Naive thymus-derived CD4-positive, alpha-beta T cell (primary cell): ENCODE data around the gene RPTOR. TPM values are rescaled to one million over a fixed set of nuclear protein-coding genes. Genes with fewer than 3 reads are reported as not detected.

Source experiments
- ATAC-seq: fragments of 150-1000 bp; cut with Tn5 transposase; 2 replicates; pipeline ENCODE4 v1.10.0; 2021; ENCODE audit warnings: mild to moderate bottlenecking, moderate library complexity
- CTCF ChIA-PET: fragments of 350-600 bp; sonication (Branson Sonifier 250); formaldehyde crosslinking; loops from one replicate; lab custom pipeline; 2021; ENCODE audit warnings: antibody characterized with exemption; lab: Charles Lee
- POLR2A ChIA-PET: fragments of 350-600 bp; sonication (Branson Sonifier 250); formaldehyde crosslinking; loops from one replicate; lab custom pipeline; 2021; ENCODE audit warnings: antibody characterized with exemption, inconsistent platforms; lab: Charles Lee
- DNase-seq, 9 donors: peaks; one replicate each; pipeline versions ENCODE4 v3.0.0 to v3.0.0-alpha.2; 2020 to 2022; ENCODE audit warnings: mixed read lengths in 1 of 9
- H3K27ac ChIP-seq: one replicate; pipeline ENCODE4 v1.7.0; 2013; ENCODE audit warnings: mild to moderate bottlenecking, low read depth, low read length, moderate library complexity
- H3K27me3 ChIP-seq, 2 donors: one replicate each; pipeline ENCODE4 v1.7.0; 2013; ENCODE audit warnings: low read length in 2 of 2, mild to moderate bottlenecking in 2 of 2, moderate library complexity in 2 of 2; ENCODE audit not compliant: control insufficient read depth in 2 of 2, insufficient read depth in 2 of 2
- H3K36me3 ChIP-seq, 3 experiments: 1 replicate in 2 of 3; 2 replicates in 1 of 3; pipeline ENCODE4 v1.7.0; 2013; ENCODE audit warnings: low read length in 3 of 3, mild to moderate bottlenecking in 3 of 3, moderate library complexity in 1 of 3; ENCODE audit not compliant: insufficient read depth in 3 of 3, control insufficient read depth in 2 of 3
- H3K4me1 ChIP-seq, 2 donors: one replicate each; pipeline ENCODE4 v1.7.0; 2013; ENCODE audit warnings: low read length in 2 of 2, mild to moderate bottlenecking in 2 of 2, moderate library complexity in 1 of 2; ENCODE audit not compliant: control insufficient read depth in 2 of 2, insufficient read depth in 2 of 2
- H3K4me3 ChIP-seq: 2 replicates; pipeline ENCODE4 v1.7.0; 2013; ENCODE audit warnings: mild to moderate bottlenecking, low read length
- H3K9me3 ChIP-seq, 3 experiments: 1 replicate in 2 of 3; 2 replicates in 1 of 3; pipeline ENCODE4 v1.7.0; 2013; ENCODE audit warnings: low read length in 3 of 3; ENCODE audit not compliant: control insufficient read depth in 2 of 3
- H3K27ac Mint-ChIP-seq, 9 donors: one replicate each; pipeline ENCODE4 v1.8.0; 2020 to 2022; ENCODE audit warnings: mixed read lengths in 9 of 9, mild to moderate bottlenecking in 8 of 9, moderate library complexity in 5 of 9, inconsistent platforms in 2 of 9
- H3K27me3 Mint-ChIP-seq, 5 donors: one replicate each; pipeline ENCODE4 v1.8.0; 2021 to 2022; ENCODE audit warnings: mixed read lengths in 5 of 5, mild to moderate bottlenecking in 1 of 5
- H3K36me3 Mint-ChIP-seq, 5 donors: one replicate each; pipeline ENCODE4 v1.8.0; 2020 to 2022; ENCODE audit warnings: mixed read lengths in 5 of 5, mild to moderate bottlenecking in 3 of 5, inconsistent platforms in 1 of 5
- H3K4me1 Mint-ChIP-seq, 7 donors: one replicate each; pipeline ENCODE4 v1.8.0; 2020 to 2022; ENCODE audit warnings: mixed read lengths in 7 of 7, mild to moderate bottlenecking in 3 of 7, inconsistent platforms in 1 of 7
- H3K4me3 Mint-ChIP-seq, 10 donors: one replicate each; pipeline ENCODE4 v1.8.0; 2020 to 2022; ENCODE audit warnings: mild to moderate bottlenecking in 10 of 10, mixed read lengths in 10 of 10, moderate library complexity in 6 of 10, inconsistent platforms in 2 of 10
- H3K9me3 Mint-ChIP-seq, 11 donors: one replicate each; pipeline ENCODE4 v1.8.0; 2020 to 2022; ENCODE audit warnings: mixed read lengths in 11 of 11, mild to moderate bottlenecking in 4 of 11, inconsistent platforms in 1 of 11, moderate library complexity in 1 of 11
- intact Hi-C, 2 donors: fragments of 100-400 bp; cut with micrococcal nuclease; formaldehyde crosslinking; loops; one replicate each; pipeline ENCODE4 v1.15.1; 2023
- polyA plus RNA-seq, 2 donors: library from polyadenylated mRNA; unstranded; fragments of 300-500 nt; fragmentation: Illumina TruSeq; gene quantifications; one replicate each; pipeline ENCODE4 v1.2.3, GENCODE V29; 2021
- total RNA-seq, 6 experiments: library from RNA in 5 of 6; stranded (reverse) in 5 of 6; gene quantifications; 1 replicate in 5 of 6; 2 replicates in 1 of 6; pipeline ENCODE4 v1.2.3 and lab custom pipeline; 2021 to 2026

RPTOR gene
- total and polyA plus RNA-seq, 7 experiments from 2014 or later, result 10.9 to 89.8 (median 59.9) TPM

- DNase-seq (no peak), ATAC-seq (peak; percentile 58)
- Histone ChIP-seq H3K27ac (peak overlapping the region; percentile 96), H3K36me3 (peaks cover 0 to 13% (median 0%) of the 10 kb centered on the region in 3 experiments), H3K4me3 (peak overlapping the region; percentile 94), H3K9me3 (no peaks in the 10 kb centered on the region), H3K4me1 (peaks cover 14 to 25% of the 10 kb centered on the region in 2 donors), H3K27me3 (no peaks in the 10 kb centered on the region)
- intact Hi-C loops, result loop anchor here (1.0 to 2.0 kb wide), 3 partner anchors 28 to 44 kb away; partner anchors contain the start of gene BAIAP2 (in 1 of the 2)
- Mint-ChIP-seq H3K9me3 (peaks cover 0 to 9% (median 0%) of the 10 kb centered on the region in 11 donors), H3K36me3 (peaks cover 0 to 5% (median 0%) of the 10 kb centered on the region in 5 donors), H3K4me3 (peak overlapping the region; percentile 71 to 87 (median 82)), H3K4me1 (peaks cover 7 to 38% (median 21%) of the 10 kb centered on the region in 7 donors), H3K27ac (peak overlapping the region; percentile 71 to 90 (median 84)), H3K27me3 (peaks cover 0 to 11% (median 0%) of the 10 kb centered on the region in 5 donors)
- ChIA-PET POLR2A (interaction anchor here (0.6 to 3.4 kb wide), 8 partner anchors 11 to 1199 kb away, joined by 3 to 20 read pairs (median 3); partner anchors contain the start of genes NDUFAF8 and TEPSIN), CTCF (interaction anchor here (0.9 to 1.1 kb wide), 2 partner anchors 111 to 575 kb away, joined by 3 to 4 read pairs; no protein-coding TSS in a partner anchor)
These were observed 446.4 kb downstream of the RPTOR start for GRCh38 chr17:80990921-80991644.

- H3K27me3 Mint-ChIP-seq, result peaks cover 0 to 11% (median 0%) of the 10 kb centered on the region in 5 donors
- peak; percentile 60 to 84 (median 78) for DNase-seq
- intact Hi-C loops, result loop anchor here (1.0 to 2.0 kb wide), 3 partner anchors 27 to 44 kb away; partner anchors contain the start of gene BAIAP2 (in 1 of the 2)
- peaks cover 0 to 9% (median 0%) of the 10 kb centered on the region in 11 donors for H3K9me3 Mint-ChIP-seq
- ATAC-seq, result peak; percentile 89
- H3K4me3 Mint-ChIP-seq, result peak within 1 kb of the TSS; percentile 71 to 88 (median 83)
- peaks cover 7 to 38% (median 21%) of the 10 kb centered on the region in 7 donors for H3K4me1 Mint-ChIP-seq
- Histone ChIP-seq H3K4me3 (peak within 1 kb of the TSS; percentile 94), H3K9me3 (no peaks in the 10 kb centered on the region), H3K27me3 (no peaks in the 10 kb centered on the region), H3K27ac (peak within 1 kb of the TSS; percentile 96), H3K36me3 (peaks cover 0 to 19% (median 0%) of the 10 kb centered on the region in 3 experiments), H3K4me1 (peaks cover 14 to 25% of the 10 kb centered on the region in 2 donors)
- H3K36me3 Mint-ChIP-seq, result peaks cover 0 to 5% (median 0%) of the 10 kb centered on the region in 5 donors
- peak within 1 kb of the TSS; percentile 78 to 90 (median 84) for H3K27ac Mint-ChIP-seq
- POLR2A ChIA-PET, result interaction anchor here (0.6 to 3.4 kb wide), 5 partner anchors 11 to 521 kb away, joined by 3 to 20 read pairs (median 3); no protein-coding TSS in a partner anchor
- CTCF ChIA-PET, result interaction anchor here (0.9 kb wide), 1 partner anchor 576 kb away, joined by 3 read pairs; no protein-coding TSS in a partner anchor
These were observed 447.0 kb downstream of the RPTOR start, which contains the start of gene CHMP6 for GRCh38 chr17:80991645-80992076. Gene CHMP6, plus strand, starts transcription at chr17:80991841. Its CDS starts 78 bp downstream, at chr17:80991919.

GRCh38 chr17:80992077-80992947 is 447.7 kb downstream of the RPTOR start:
- Mint-ChIP-seq H3K4me1 (peaks cover 7 to 38% (median 21%) of the 10 kb centered on the region in 7 donors), H3K4me3 (peak overlapping the region; percentile 68 to 88 (median 80)), H3K27me3 (peaks cover 0 to 11% (median 0%) of the 10 kb centered on the region in 5 donors), H3K9me3 (peaks cover 0 to 9% (median 0%) of the 10 kb centered on the region in 11 donors), H3K27ac (peak overlapping the region; percentile 63 to 84 (median 77)), H3K36me3 (peaks cover 0 to 5% (median 0%) of the 10 kb centered on the region in 5 donors)
- Histone ChIP-seq H3K27ac (peak overlapping the region; percentile 96), H3K9me3 (no peaks in the 10 kb centered on the region), H3K27me3 (no peaks in the 10 kb centered on the region), H3K36me3 (peaks cover 0 to 25% (median 6%) of the 10 kb centered on the region in 3 experiments), H3K4me1 (peaks cover 14 to 25% of the 10 kb centered on the region in 2 donors), H3K4me3 (peak overlapping the region; percentile 94)
- DNase-seq, result peak in 1 of 9 donors; percentile 29
- peak; percentile 25 for ATAC-seq
- intact Hi-C loops, result no loop called here
- CTCF ChIA-PET, result interaction anchor here (0.9 kb wide), 2 partner anchors 109 to 576 kb away, joined by 3 read pairs; no protein-coding TSS in a partner anchor
- POLR2A ChIA-PET, result interaction anchor here (1.0 to 3.4 kb wide), 3 partner anchors 26 to 521 kb away, joined by 3 to 20 read pairs (median 3); no protein-coding TSS in a partner anchor

GRCh38 chr17:80992948-80993624 is 448.4 kb downstream of the RPTOR start:
- no peaks in the 10 kb centered on the region for H3K9me3 ChIP-seq
- ATAC-seq (no peak), DNase-seq (no peak)
- Mint-ChIP-seq H3K4me1 (peaks cover 7 to 38% (median 21%) of the 10 kb centered on the region in 7 donors), H3K9me3 (peaks cover 0 to 9% (median 0%) of the 10 kb centered on the region in 11 donors), H3K4me3 (peak overlapping the region; percentile 68 to 88 (median 80)), H3K27ac (peak overlapping the region; percentile 63 to 84 (median 77)), H3K27me3 (peaks cover 0 to 9% (median 0%) of the 10 kb centered on the region in 5 donors), H3K36me3 (peaks cover 0 to 5% (median 0%) of the 10 kb centered on the region in 5 donors)
- H3K27me3 ChIP-seq, result no peaks in the 10 kb centered on the region
- peaks cover 0 to 33% (median 6%) of the 10 kb centered on the region in 3 experiments for H3K36me3 ChIP-seq
- POLR2A ChIA-PET, result interaction anchor here (3.4 kb wide), 1 partner anchor 25 kb away, joined by 20 read pairs; no protein-coding TSS in a partner anchor
- CTCF ChIA-PET, result interaction anchor here (0.9 kb wide), 1 partner anchor 109 kb away, joined by 3 read pairs; no protein-coding TSS in a partner anchor
- intact Hi-C loops, result no loop called here
- peaks cover 14 to 25% of the 10 kb centered on the region in 2 donors for H3K4me1 ChIP-seq
- H3K4me3 ChIP-seq, result no peak overlapping the region
- H3K27ac ChIP-seq, result peak overlapping the region; percentile 96

GRCh38 chr17:80995131-80995530 is 450.5 kb downstream of the RPTOR start:
- Mint-ChIP-seq H3K4me1 (peaks cover 7 to 26% (median 14%) of the 10 kb centered on the region in 7 donors), H3K27me3 (peaks cover 0 to 1% (median 0%) of the 10 kb centered on the region in 5 donors), H3K4me3 (no peak overlapping the region), H3K27ac (no peak overlapping the region), H3K9me3 (peaks cover 0 to 9% (median 0%) of the 10 kb centered on the region in 11 donors), H3K36me3 (peaks cover 0 to 9% (median 4%) of the 10 kb centered on the region in 5 donors)
- Histone ChIP-seq H3K27me3 (no peaks in the 10 kb centered on the region), H3K27ac (no peak overlapping the region), H3K4me3 (no peak overlapping the region), H3K9me3 (no peaks in the 10 kb centered on the region), H3K4me1 (peaks cover 6 to 13% of the 10 kb centered on the region in 2 donors), H3K36me3 (peaks cover 0 to 53% (median 11%) of the 10 kb centered on the region in 3 experiments)
- ChIA-PET POLR2A (interaction anchor here (1.0 kb wide), 1 partner anchor 41 kb away, joined by 3 read pairs; no protein-coding TSS in a partner anchor), CTCF (no interaction called here)
- DNase-seq, result no peak
- intact Hi-C loops, result no loop called here
- no peak for ATAC-seq
